CD14-positive monocyte (primary cell): ENCODE measurements around the gene KIAA0586. TPM values are rescaled to one million over a fixed set of nuclear protein-coding genes. Genes with fewer than 3 reads are reported as not detected.

Experiments
- DNase-seq, 3 donors: peaks; one replicate each; pipeline ENCODE4 v3.0.0-alpha.2; 2011 to 2022
- H2AFZ ChIP-seq: 2 replicates; pipeline ENCODE4 v1.6.0; 2012; ENCODE audit warnings: mild to moderate bottlenecking, low read depth, low read length, inconsistent platforms; ENCODE audit not compliant: insufficient read depth, poor library complexity, severe bottlenecking
- H3K27ac ChIP-seq, 2 donors: 1 replicate in 1 of 2; 2 replicates in 1 of 2; pipeline ENCODE4 v1.5.1; 2012 to 2013; ENCODE audit warnings: low read length in 2 of 2, control low read depth in 1 of 2, inconsistent platforms in 1 of 2, low read depth in 1 of 2, mild to moderate bottlenecking in 1 of 2
- H3K27me3 ChIP-seq, 2 donors: one replicate each; pipeline versions ENCODE4 v1.6.0 to v1.6.1; 2011 to 2013; ENCODE audit warnings: low read length in 2 of 2; ENCODE audit not compliant: control insufficient read depth in 2 of 2, insufficient read depth in 2 of 2
- H3K36me3 ChIP-seq, 2 donors: replicated peaks in 1 of 2; 1 replicate in 1 of 2; 2 replicates in 1 of 2; pipeline versions ENCODE4 v1.5.1 to v1.6.1; 2012 to 2013; ENCODE audit warnings: low read length in 2 of 2, control low read depth in 1 of 2, inconsistent platforms in 1 of 2, mild to moderate bottlenecking in 1 of 2; ENCODE audit not compliant: insufficient read depth in 2 of 2, control insufficient read depth in 1 of 2
- H3K4me1 ChIP-seq, 2 donors: 1 replicate in 1 of 2; 2 replicates in 1 of 2; pipeline versions ENCODE4 v1.5.1 to v1.6.1; 2012 to 2013; ENCODE audit warnings: low read length in 2 of 2, control low read depth in 1 of 2, inconsistent platforms in 1 of 2, mild to moderate bottlenecking in 1 of 2, moderate library complexity in 1 of 2; ENCODE audit not compliant: insufficient read depth in 2 of 2, control insufficient read depth in 1 of 2
- H3K4me2 ChIP-seq: replicated peaks from 2 replicates; pipeline ENCODE3; 2012; ENCODE audit warnings: low read length, moderate library complexity, mild to moderate bottlenecking; ENCODE audit not compliant: poor library complexity, severe bottlenecking; ENCODE audit errors: extremely low read depth
- H3K4me3 ChIP-seq, 3 experiments: fragments of 200-600 bp in 1 of 3; sonication (generic) in 1 of 3; replicated peaks in 1 of 3; 1 replicate in 2 of 3; 2 replicates in 1 of 3; pipeline ENCODE4 v1.5.1; 2011 to 2013; ENCODE audit warnings: low read length in 3 of 3, mild to moderate bottlenecking in 3 of 3, control low read depth in 2 of 3, low read depth in 2 of 3, inconsistent platforms in 1 of 3, moderate library complexity in 1 of 3
- H3K79me2 ChIP-seq: 2 replicates; pipeline ENCODE4 v1.6.0; 2012; ENCODE audit warnings: mild to moderate bottlenecking, control low read depth, inconsistent platforms, low read length, moderate library complexity; ENCODE audit not compliant: insufficient read depth
- H3K9ac ChIP-seq: 2 replicates; pipeline ENCODE4 v1.6.0; 2017; ENCODE audit warnings: low read length, mild to moderate bottlenecking; ENCODE audit not compliant: insufficient read depth, poor library complexity, severe bottlenecking
- H3K9me3 ChIP-seq, 2 donors: replicated peaks in 1 of 2; 1 replicate in 1 of 2; 2 replicates in 1 of 2; pipeline versions ENCODE4 v1.5.1 to v1.6.1; 2012 to 2013; ENCODE audit warnings: low read length in 2 of 2, control low read depth in 1 of 2; ENCODE audit not compliant: control insufficient read depth in 1 of 2, insufficient read depth in 1 of 2
- H4K20me1 ChIP-seq: 2 replicates; pipeline ENCODE4 v1.6.0; 2012; ENCODE audit warnings: mild to moderate bottlenecking, low read length, control low read depth, moderate library complexity; ENCODE audit not compliant: insufficient read depth
- H3K27ac Mint-ChIP-seq, 7 donors: one replicate each; pipeline ENCODE4 v1.8.0; 2020; ENCODE audit warnings: mild to moderate bottlenecking in 7 of 7, mixed read lengths in 7 of 7, moderate library complexity in 6 of 7, inconsistent platforms in 2 of 7
- H3K27me3 Mint-ChIP-seq, 3 donors: one replicate each; pipeline ENCODE4 v1.8.0; 2021 to 2022; ENCODE audit warnings: low read depth in 3 of 3, mild to moderate bottlenecking in 3 of 3, mixed read lengths in 3 of 3, moderate library complexity in 3 of 3, inconsistent platforms in 1 of 3
- H3K36me3 Mint-ChIP-seq, 2 donors: one replicate each; pipeline ENCODE4 v1.8.0; 2020; ENCODE audit warnings: mixed read lengths in 2 of 2, inconsistent platforms in 1 of 2, mild to moderate bottlenecking in 1 of 2
- H3K4me1 Mint-ChIP-seq: one replicate; pipeline ENCODE4 v1.8.0; 2020; ENCODE audit warnings: mild to moderate bottlenecking, mixed read lengths
- H3K4me3 Mint-ChIP-seq, 2 donors: one replicate each; pipeline ENCODE4 v1.8.0; 2020; ENCODE audit warnings: mild to moderate bottlenecking in 2 of 2, mixed read lengths in 2 of 2, moderate library complexity in 1 of 2
- H3K9me3 Mint-ChIP-seq, 7 donors: one replicate each; pipeline ENCODE4 v1.8.0; 2020 to 2022; ENCODE audit warnings: mixed read lengths in 7 of 7, mild to moderate bottlenecking in 6 of 7, moderate library complexity in 6 of 7, inconsistent platforms in 2 of 7
- WGBS: methylation state at CpG from one replicate; pipeline ENCODE4 v1.1.5; 2013; ENCODE audit warnings: missing lambda C conversion rate; ENCODE audit not compliant: insufficient coverage; 5-methylcytosine and 5-hydroxymethylcytosine counted together
- intact Hi-C, 2 donors: fragments of 100-400 bp; cut with micrococcal nuclease; formaldehyde crosslinking; loops; one replicate each; pipeline versions ENCODE4 v1.15.0 to v1.15.1; 2023
- polyA plus RNA-seq, 3 donors: library from polyadenylated mRNA; depleted of rRNA in 1 of 3; unstranded in 2 of 3; stranded (reverse) in 1 of 3; fragments of 300-500 nt in 2 of 3; fragments of >200 nt in 1 of 3; fragmentation: Illumina TruSeq in 2 of 3; gene quantifications; 1 replicate in 2 of 3; 2 replicates in 1 of 3; pipeline ENCODE4 v1.2.3, GENCODE V29; 2012 to 2021
- TF ChIP-seq, protein P1 (sequence below): fragments of 200-600 bp; IDR thresholded peaks from one replicate; pipeline ENCODE4 v1.8.0; 2022; ENCODE audit warnings: antibody characterized with exemption, mild to moderate bottlenecking

Gene KIAA0586
- polyA plus RNA-seq, 3 donors, result 3.4 to 7.5 (median 4.4) TPM

DNA sequence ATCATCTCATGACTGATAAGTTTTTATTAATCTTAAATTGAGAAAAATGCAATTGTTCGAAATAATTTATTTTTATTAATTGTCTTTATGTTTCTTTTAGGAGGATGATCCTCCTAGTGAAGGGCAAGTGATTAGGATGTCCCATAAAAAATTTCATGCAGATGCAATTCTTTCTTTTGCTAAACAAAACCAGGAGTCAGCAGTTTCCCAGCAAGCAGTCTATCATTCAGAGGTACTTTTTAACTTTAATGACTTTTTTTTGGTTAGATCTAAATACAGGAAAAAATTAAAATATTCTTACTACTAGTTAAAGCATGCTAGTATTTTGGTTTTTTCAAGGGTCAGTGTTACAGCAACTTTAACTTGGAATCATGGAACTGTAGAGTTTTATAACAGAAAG is 64.5 kb downstream of the KIAA0586 start:
- peaks cover 26 to 77% of the 10 kb centered on the region in 2 donors for H3K36me3 ChIP-seq
- intact Hi-C loops, result no loop called here
- peaks cover 0 to 5% of the 10 kb centered on the region in 2 donors for H3K4me1 ChIP-seq
- H3K9me3 Mint-ChIP-seq, result no peaks in the 10 kb centered on the region
- no peak overlapping the region for H3K27ac ChIP-seq
- TF ChIP-seq, protein P1, sequence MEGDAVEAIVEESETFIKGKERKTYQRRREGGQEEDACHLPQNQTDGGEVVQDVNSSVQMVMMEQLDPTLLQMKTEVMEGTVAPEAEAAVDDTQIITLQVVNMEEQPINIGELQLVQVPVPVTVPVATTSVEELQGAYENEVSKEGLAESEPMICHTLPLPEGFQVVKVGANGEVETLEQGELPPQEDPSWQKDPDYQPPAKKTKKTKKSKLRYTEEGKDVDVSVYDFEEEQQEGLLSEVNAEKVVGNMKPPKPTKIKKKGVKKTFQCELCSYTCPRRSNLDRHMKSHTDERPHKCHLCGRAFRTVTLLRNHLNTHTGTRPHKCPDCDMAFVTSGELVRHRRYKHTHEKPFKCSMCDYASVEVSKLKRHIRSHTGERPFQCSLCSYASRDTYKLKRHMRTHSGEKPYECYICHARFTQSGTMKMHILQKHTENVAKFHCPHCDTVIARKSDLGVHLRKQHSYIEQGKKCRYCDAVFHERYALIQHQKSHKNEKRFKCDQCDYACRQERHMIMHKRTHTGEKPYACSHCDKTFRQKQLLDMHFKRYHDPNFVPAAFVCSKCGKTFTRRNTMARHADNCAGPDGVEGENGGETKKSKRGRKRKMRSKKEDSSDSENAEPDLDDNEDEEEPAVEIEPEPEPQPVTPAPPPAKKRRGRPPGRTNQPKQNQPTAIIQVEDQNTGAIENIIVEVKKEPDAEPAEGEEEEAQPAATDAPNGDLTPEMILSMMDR, result no peak
- H2AFZ ChIP-seq, result no peak overlapping the region
- H3K4me2 ChIP-seq, result no peak overlapping the region
- no peak for DNase-seq
- H3K4me3 Mint-ChIP-seq, result no peak overlapping the region
- no peaks in the 10 kb centered on the region for H3K79me2 ChIP-seq
- H3K9me3 ChIP-seq, result no peaks in the 10 kb centered on the region
- H3K4me3 ChIP-seq, result no peak overlapping the region
- H3K27ac Mint-ChIP-seq, result no peak overlapping the region
- H3K27me3 Mint-ChIP-seq, result no peaks in the 10 kb centered on the region
- no peaks in the 10 kb centered on the region for H4K20me1 ChIP-seq
- WGBS, result no CpG with 5 or more reads among the region's 1 CpG
- H3K9ac ChIP-seq, result no peak overlapping the region
- no peaks in the 10 kb centered on the region for H3K27me3 ChIP-seq
- H3K36me3 Mint-ChIP-seq, result peaks cover 24 to 40% of the 10 kb centered on the region in 2 donors
- H3K4me1 Mint-ChIP-seq, result peaks cover 6% of the 10 kb centered on the region

DNA sequence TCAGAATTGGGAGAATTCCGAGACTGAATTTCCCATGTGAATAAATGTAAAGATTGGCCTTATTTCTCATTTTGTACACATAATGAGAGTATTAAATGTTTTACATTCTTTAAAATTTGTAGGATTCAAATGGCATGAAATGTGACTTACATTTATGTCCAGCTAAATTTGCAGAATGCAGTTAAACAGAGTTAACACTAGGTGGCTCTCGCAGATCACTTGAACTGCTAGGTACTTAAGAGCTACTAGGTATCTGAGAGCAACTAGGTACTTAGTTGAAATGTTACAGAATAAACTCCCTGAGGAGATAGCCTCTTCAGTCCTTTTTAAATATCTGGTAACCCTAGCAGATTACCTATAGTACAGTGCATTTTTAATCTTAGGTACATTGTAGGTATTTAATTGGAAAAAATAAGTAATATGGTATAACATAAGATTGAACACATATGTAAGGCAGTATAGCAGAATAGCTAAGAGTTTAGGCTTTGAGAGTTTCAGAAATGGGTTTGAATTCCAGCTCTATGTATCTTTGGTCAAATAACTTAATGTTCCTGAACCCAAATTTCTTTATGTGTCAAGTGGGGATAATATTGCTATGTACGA is 73.8 kb downstream of the KIAA0586 start:
- Mint-ChIP-seq H3K4me1 (peaks cover 2% of the 10 kb centered on the region), H3K9me3 (no peaks in the 10 kb centered on the region), H3K27ac (no peak overlapping the region), H3K36me3 (peaks cover 27 to 32% of the 10 kb centered on the region in 2 donors), H3K4me3 (no peak overlapping the region), H3K27me3 (no peaks in the 10 kb centered on the region)
- H2AFZ ChIP-seq, result no peak overlapping the region
- no peaks in the 10 kb centered on the region for H3K9me3 ChIP-seq
- H3K27ac ChIP-seq, result no peak overlapping the region
- TF ChIP-seq, protein P1, result peak; percentile 86
- H4K20me1 ChIP-seq, result no peaks in the 10 kb centered on the region
- intact Hi-C loops, result loop anchor here (5.0 to 10.0 kb wide), 2 partner anchors 551 to 553 kb away; no protein-coding TSS in a partner anchor
- peak; percentile 15 to 59 (median 47) for DNase-seq
- peaks cover 22 to 30% of the 10 kb centered on the region in 2 donors for H3K36me3 ChIP-seq
- no peak overlapping the region for H3K4me2 ChIP-seq
- no peaks in the 10 kb centered on the region for H3K4me1 ChIP-seq
- no peak overlapping the region for H3K9ac ChIP-seq
- no peaks in the 10 kb centered on the region for H3K27me3 ChIP-seq
- H3K4me3 ChIP-seq, result no peak overlapping the region
- no peaks in the 10 kb centered on the region for H3K79me2 ChIP-seq
- no CpG with 5 or more reads among the region's 3 CpGs for WGBS
